Activated B cell treated with CpG ODN at 0.5 μM for 24 hours (primary cell): ENCODE data around the gene KCNG4. TPM values are rescaled to one million over a fixed set of nuclear protein-coding genes. Genes with fewer than 3 reads are reported as not detected.

Experiments
- ATAC-seq: fragments of 200-7000 bp; cut with Tn5 transposase; one replicate; pipeline ENCODE4 v1.10.0; 2021; ENCODE audit warnings: low read depth, mild to moderate bottlenecking, moderate library complexity
- CTCF ChIA-PET: fragments of 350-600 bp; sonication (Branson Sonifier 250); formaldehyde crosslinking; loops from one replicate; lab custom pipeline; 2021; ENCODE audit warnings: antibody characterized with exemption; lab: Charles Lee
- POLR2A ChIA-PET: fragments of 350-600 bp; sonication (Branson Sonifier 250); formaldehyde crosslinking; loops from one replicate; lab custom pipeline; 2021; ENCODE audit warnings: antibody characterized with exemption; lab: Charles Lee
- DNase-seq: peaks from one replicate; pipeline ENCODE4 v3.0.0; 2022
- H3K27ac Mint-ChIP-seq: one replicate; pipeline ENCODE4 v1.8.0; 2020; ENCODE audit warnings: mixed read lengths
- H3K27me3 Mint-ChIP-seq: one replicate; pipeline ENCODE4 v1.8.0; 2021; ENCODE audit warnings: mixed read lengths
- H3K36me3 Mint-ChIP-seq: one replicate; pipeline ENCODE4 v1.8.0; 2021; ENCODE audit warnings: low read depth, mixed read lengths
- H3K4me1 Mint-ChIP-seq: one replicate; pipeline ENCODE4 v1.8.0; 2021; ENCODE audit warnings: mixed read lengths
- H3K4me3 Mint-ChIP-seq: one replicate; pipeline ENCODE4 v1.8.0; 2020; ENCODE audit warnings: mild to moderate bottlenecking, mixed read lengths
- H3K9me3 Mint-ChIP-seq: one replicate; pipeline ENCODE4 v1.8.0; 2020; ENCODE audit warnings: mixed read lengths
- intact Hi-C: fragments of 100-400 bp; cut with micrococcal nuclease; formaldehyde crosslinking; loops from one replicate; pipeline ENCODE4 v1.15.1; 2024
- total RNA-seq: library from RNA; stranded (reverse); gene quantifications from 2 replicates; pipeline ENCODE4 v1.2.3, GENCODE V29; 2022
- TF ChIP-seq, protein P1 (sequence below): fragments of 200-600 bp; IDR thresholded peaks from one replicate; pipeline ENCODE4 v1.8.0; 2022; ENCODE audit warnings: antibody characterized with exemption, mild to moderate bottlenecking

Gene KCNG4
- total RNA-seq, 1 donor from 2014 or later: not detected

DNA sequence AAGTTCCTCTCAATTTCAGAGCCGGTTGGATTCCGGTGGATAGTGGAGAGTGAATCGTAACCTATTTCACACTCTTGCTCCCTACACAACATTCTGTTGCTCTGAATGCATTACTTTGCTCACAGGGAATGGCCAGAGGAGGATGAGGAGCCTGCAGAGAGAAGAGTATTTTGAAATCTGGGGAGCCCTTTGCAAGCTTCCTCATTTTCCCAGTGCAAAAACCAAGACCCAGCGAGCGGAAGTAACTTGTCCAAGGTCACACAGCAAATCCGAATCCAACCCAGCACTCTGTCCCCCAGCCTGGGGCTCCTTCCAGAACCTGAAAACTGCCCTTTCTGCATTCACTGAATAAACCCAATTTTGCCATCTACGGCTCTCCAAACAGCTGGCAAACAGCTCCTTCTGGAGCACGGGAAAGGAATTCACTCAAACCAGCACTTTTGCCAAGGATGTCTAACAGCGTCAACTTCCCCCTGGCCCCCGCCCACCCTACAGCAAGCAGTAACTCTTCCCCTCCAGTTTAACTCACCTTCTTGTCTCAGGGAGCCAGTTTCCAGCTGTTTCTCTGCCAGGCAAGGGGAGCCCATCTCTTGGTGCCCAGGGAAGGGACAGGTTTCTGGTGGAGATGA lies 557 bp downstream of the KCNG4 start:
- H3K4me3 Mint-ChIP-seq: no peak overlapping the region
- TF ChIP-seq, protein P1, sequence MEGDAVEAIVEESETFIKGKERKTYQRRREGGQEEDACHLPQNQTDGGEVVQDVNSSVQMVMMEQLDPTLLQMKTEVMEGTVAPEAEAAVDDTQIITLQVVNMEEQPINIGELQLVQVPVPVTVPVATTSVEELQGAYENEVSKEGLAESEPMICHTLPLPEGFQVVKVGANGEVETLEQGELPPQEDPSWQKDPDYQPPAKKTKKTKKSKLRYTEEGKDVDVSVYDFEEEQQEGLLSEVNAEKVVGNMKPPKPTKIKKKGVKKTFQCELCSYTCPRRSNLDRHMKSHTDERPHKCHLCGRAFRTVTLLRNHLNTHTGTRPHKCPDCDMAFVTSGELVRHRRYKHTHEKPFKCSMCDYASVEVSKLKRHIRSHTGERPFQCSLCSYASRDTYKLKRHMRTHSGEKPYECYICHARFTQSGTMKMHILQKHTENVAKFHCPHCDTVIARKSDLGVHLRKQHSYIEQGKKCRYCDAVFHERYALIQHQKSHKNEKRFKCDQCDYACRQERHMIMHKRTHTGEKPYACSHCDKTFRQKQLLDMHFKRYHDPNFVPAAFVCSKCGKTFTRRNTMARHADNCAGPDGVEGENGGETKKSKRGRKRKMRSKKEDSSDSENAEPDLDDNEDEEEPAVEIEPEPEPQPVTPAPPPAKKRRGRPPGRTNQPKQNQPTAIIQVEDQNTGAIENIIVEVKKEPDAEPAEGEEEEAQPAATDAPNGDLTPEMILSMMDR: no peak

GRCh38 chr16:84237994-84238750 lies 1.6 kb downstream of the KCNG4 start:
- Mint-ChIP-seq H3K9me3 (no peaks in the 10 kb centered on the region), H3K27ac (no peak overlapping the region), H3K4me3 (no peak overlapping the region), H3K36me3 (no peaks in the 10 kb centered on the region), H3K4me1 (no peaks in the 10 kb centered on the region), H3K27me3 (peaks cover 29% of the 10 kb centered on the region)
- no peak for DNase-seq
- TF ChIP-seq, protein P1: no peak
- no peak for ATAC-seq
- POLR2A ChIA-PET: no interaction called here
- intact Hi-C loops: no loop called here
- CTCF ChIA-PET: no interaction called here

More for the DNA sequence above, 557 bp downstream of the KCNG4 start:
- Mint-ChIP-seq H3K9me3 (peaks cover 1% of the 10 kb centered on the region), H3K36me3 (no peaks in the 10 kb centered on the region), H3K4me1 (no peaks in the 10 kb centered on the region), H3K27me3 (peaks cover 32% of the 10 kb centered on the region), H3K27ac (no peak overlapping the region)
- CTCF ChIA-PET: no interaction called here
- intact Hi-C loops: no loop called here
- DNase-seq (no peak), ATAC-seq (no peak)
- POLR2A ChIA-PET: no interaction called here

GRCh38 chr16:84236671-84237070 lies 3.1 kb downstream of the KCNG4 start:
- CTCF ChIA-PET: no interaction called here
- no peak overlapping the region for H3K27ac Mint-ChIP-seq
- TF ChIP-seq, protein P1: no peak

DNA sequence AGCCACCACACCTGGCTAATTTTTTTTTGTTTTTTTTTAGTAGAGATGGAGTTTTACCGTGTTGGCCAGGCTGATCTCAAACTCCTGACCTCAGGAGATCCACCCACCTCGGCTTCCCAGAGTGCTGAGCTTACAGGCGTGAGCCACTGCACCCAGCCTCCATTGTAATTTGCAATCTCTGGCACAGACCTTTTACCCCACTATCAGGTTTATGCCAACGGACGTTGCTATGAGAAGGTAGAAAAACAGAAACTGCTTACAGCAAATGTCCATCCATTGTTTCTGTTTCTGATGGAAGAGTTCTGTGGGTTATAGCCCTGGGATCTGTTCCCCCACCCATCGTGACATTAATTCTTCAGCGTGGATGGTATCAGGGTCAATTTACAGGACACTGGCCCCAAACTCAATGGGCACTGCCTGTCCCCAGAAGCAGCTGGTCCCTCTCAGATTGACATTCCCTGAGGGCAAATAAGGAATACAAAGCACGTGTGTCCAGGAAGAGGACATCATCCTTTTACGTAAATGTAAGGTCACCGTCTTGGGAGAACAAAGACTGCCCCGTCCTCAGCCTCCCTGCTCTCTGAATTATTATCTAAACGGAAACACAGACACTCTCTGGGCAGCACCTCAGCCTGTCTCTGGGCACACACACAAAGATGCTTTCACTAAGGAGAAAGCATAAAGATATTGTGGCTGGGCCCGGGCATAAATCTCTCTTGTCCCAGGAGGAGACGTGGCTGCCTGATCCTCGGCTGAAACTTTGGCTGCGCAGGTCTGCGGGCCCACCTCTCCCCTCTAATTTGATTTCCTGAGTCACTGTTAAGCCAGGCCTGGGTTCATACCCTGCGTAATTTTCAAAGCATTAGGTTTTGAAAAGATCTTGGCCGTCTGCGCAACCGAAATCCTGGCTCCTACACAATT lies 5.2 kb downstream of the KCNG4 start:
- ATAC-seq (no peak), DNase-seq (no peak)
- CTCF ChIA-PET: no interaction called here
- Mint-ChIP-seq H3K27ac (no peak overlapping the region), H3K36me3 (no peaks in the 10 kb centered on the region), H3K4me1 (no peaks in the 10 kb centered on the region), H3K4me3 (no peak overlapping the region), H3K27me3 (peaks cover 23% of the 10 kb centered on the region), H3K9me3 (no peaks in the 10 kb centered on the region)
- TF ChIP-seq, protein P1: no peak
- POLR2A ChIA-PET: no interaction called here
- intact Hi-C loops: no loop called here

More at GRCh38 chr16:84236671-84237070, 3.1 kb downstream of the KCNG4 start:
- ATAC-seq (no peak), DNase-seq (no peak)
- no peak overlapping the region for H3K4me3 Mint-ChIP-seq
- H3K27me3 Mint-ChIP-seq: peaks cover 34% of the 10 kb centered on the region
- no peaks in the 10 kb centered on the region for H3K36me3 Mint-ChIP-seq
- POLR2A ChIA-PET: no interaction called here
- intact Hi-C loops: no loop called here
- H3K9me3 Mint-ChIP-seq: no peaks in the 10 kb centered on the region
- no peaks in the 10 kb centered on the region for H3K4me1 Mint-ChIP-seq

GRCh38 chr16:84233748-84234147 lies 6.1 kb downstream of the KCNG4 start:
- CTCF ChIA-PET: no interaction called here
- Mint-ChIP-seq H3K27ac (no peak overlapping the region), H3K9me3 (no peaks in the 10 kb centered on the region), H3K36me3 (no peaks in the 10 kb centered on the region), H3K27me3 (peaks cover 16% of the 10 kb centered on the region), H3K4me1 (no peaks in the 10 kb centered on the region), H3K4me3 (no peak overlapping the region)
- POLR2A ChIA-PET: no interaction called here
- intact Hi-C loops: no loop called here
- no peak for DNase-seq
- no peak for ATAC-seq
- TF ChIP-seq, protein P1: no peak
